IMR-90 (cell line): ENCODE measurements around the gene SHC1. TPM values are rescaled to one million over a fixed set of nuclear protein-coding genes. Genes with fewer than 3 reads are reported as not detected.

Experiments
- ATAC-seq: fragments of 200-7000 bp; cut with Tn5 transposase; 2 replicates; pipeline ENCODE4 v1.9.1; 2020; ENCODE audit warnings: low read depth, mild to moderate bottlenecking, moderate library complexity
- BruUV-seq: library from RNA; stranded (reverse); fragments of 400-500 nt; replicated peaks from 2 replicates; lab custom pipeline; 2021; lab: Mats Ljungman, UMichigan
- CTCF ChIA-PET: fragments of 300-600 bp; formaldehyde crosslinking; extraction: SDS; loops from one replicate; lab custom pipeline; 2021; ENCODE audit warnings: antibody characterized with exemption; lab: Yijun Ruan, JAX
- POLR2A ChIA-PET: fragments of 300-600 bp; sonication (Branson Sonifier 250); formaldehyde crosslinking; loops from one replicate; lab custom pipeline; 2022; ENCODE audit warnings: antibody characterized with exemption; ENCODE audit not compliant: unreplicated experiment; lab: Charles Lee
- DNase-seq: peaks from one replicate; pipeline ENCODE4 v3.0.0; 2013
- H2AFZ ChIP-seq: replicated peaks from 2 replicates; pipeline ENCODE3; 2013; ENCODE audit warnings: low read length, mild to moderate bottlenecking; ENCODE audit not compliant: poor library complexity
- H2AK5ac ChIP-seq: 2 replicates; pipeline ENCODE4 v1.6.1; 2013; ENCODE audit warnings: low read depth, low read length, inconsistent platforms
- H2AK9ac ChIP-seq: replicated peaks from 2 replicates; pipeline ENCODE3; 2013; ENCODE audit warnings: mild to moderate bottlenecking, low read depth, low read length, moderate library complexity; ENCODE audit not compliant: poor library complexity
- H2BK120ac ChIP-seq: 2 replicates; pipeline ENCODE4 v1.6.1; 2013; ENCODE audit warnings: low read depth, low read length, inconsistent platforms
- H2BK15ac ChIP-seq: 3 replicates; pipeline ENCODE4 v1.6.1; 2013; ENCODE audit warnings: low read depth, low read length, inconsistent platforms
- H2BK20ac ChIP-seq: 2 replicates; pipeline ENCODE4 v1.6.1; 2013; ENCODE audit warnings: low read depth, mild to moderate bottlenecking, inconsistent platforms, low read length, moderate library complexity
- H2BK5ac ChIP-seq: 2 replicates; pipeline ENCODE4 v1.6.1; 2013; ENCODE audit warnings: mild to moderate bottlenecking, low read depth, low read length, inconsistent platforms; ENCODE audit not compliant: poor library complexity, severe bottlenecking
- H3K14ac ChIP-seq: replicated peaks from 2 replicates; pipeline ENCODE4 v1.6.1; 2013; ENCODE audit warnings: low read depth, low read length, inconsistent platforms
- H3K18ac ChIP-seq: 2 replicates; pipeline ENCODE4 v1.6.1; 2013; ENCODE audit warnings: low read depth, low read length, control low read depth
- H3K23ac ChIP-seq: 2 replicates; pipeline ENCODE4 v1.6.1; 2013; ENCODE audit warnings: low read depth, low read length, inconsistent platforms
- H3K27ac ChIP-seq: 2 replicates; pipeline ENCODE4 v1.5.1; 2013; ENCODE audit warnings: mild to moderate bottlenecking, control low read depth, low read length; ENCODE audit not compliant: insufficient read depth
- H3K27me3 ChIP-seq: 2 replicates; pipeline ENCODE4 v1.6.1; 2013; ENCODE audit warnings: low read length; ENCODE audit not compliant: control insufficient read depth, insufficient read depth
- H3K36me3 ChIP-seq: 2 replicates; pipeline ENCODE4 v1.6.1; 2013; ENCODE audit warnings: low read length, mixed read lengths; ENCODE audit not compliant: control insufficient read depth, insufficient read depth
- H3K4ac ChIP-seq: 2 replicates; pipeline ENCODE4 v1.6.1; 2013; ENCODE audit warnings: low read depth, low read length, inconsistent platforms
- H3K4me1 ChIP-seq: 2 replicates; pipeline ENCODE4 v1.6.1; 2013; ENCODE audit warnings: low read length, mixed read lengths; ENCODE audit not compliant: control insufficient read depth, insufficient read depth
- H3K4me2 ChIP-seq: 2 replicates; pipeline ENCODE4 v1.6.1; 2013; ENCODE audit warnings: low read depth, mild to moderate bottlenecking, control low read depth, low read length, moderate library complexity
- H3K4me3 ChIP-seq: 2 replicates; pipeline ENCODE4 v1.5.1; 2013; ENCODE audit warnings: low read depth, mild to moderate bottlenecking, control low read depth, low read length, moderate library complexity; ENCODE audit not compliant: insufficient read depth
- H3K56ac ChIP-seq: 2 replicates; pipeline ENCODE4 v1.6.1; 2013; ENCODE audit warnings: low read length, inconsistent platforms; ENCODE audit not compliant: insufficient read depth; ENCODE audit errors: extremely low read depth
- H3K79me1 ChIP-seq, 2 experiments: 2 replicates each; pipeline ENCODE4 v1.6.1; 2013; ENCODE audit warnings: low read length in 2 of 2, inconsistent platforms in 1 of 2, low read depth in 1 of 2
- H3K9ac ChIP-seq: 2 replicates; pipeline ENCODE4 v1.6.1; 2013; ENCODE audit warnings: low read depth, low read length, control low read depth
- H3K9me1 ChIP-seq: 2 replicates; pipeline ENCODE4 v1.6.1; 2013; ENCODE audit warnings: low read length, inconsistent platforms; ENCODE audit not compliant: insufficient read depth
- H3K9me3 ChIP-seq: 2 replicates; pipeline ENCODE4 v1.6.1; 2013; ENCODE audit warnings: low read length; ENCODE audit not compliant: control insufficient read depth, insufficient read depth
- H4K20me1 ChIP-seq: 2 replicates; pipeline ENCODE4 v1.6.1; 2013; ENCODE audit warnings: low read length, inconsistent platforms; ENCODE audit not compliant: insufficient read depth
- H4K5ac ChIP-seq: 2 replicates; pipeline ENCODE4 v1.6.1; 2013; ENCODE audit warnings: mild to moderate bottlenecking, low read depth, low read length, control low read depth
- H4K8ac ChIP-seq, 2 experiments: 2 replicates each; pipeline ENCODE4 v1.6.1; 2013; ENCODE audit warnings: low read depth in 2 of 2, low read length in 2 of 2, control low read depth in 1 of 2, inconsistent platforms in 1 of 2
- H4K91ac ChIP-seq: 2 replicates; pipeline ENCODE4 v1.6.1; 2013; ENCODE audit warnings: low read depth, low read length, inconsistent platforms; ENCODE audit not compliant: insufficient read depth
- BHLHE40 ChIP-seq: fragments of 150-350 bp; IDR thresholded peaks from 2 replicates; pipeline ENCODE4 v1.6.1; 2016; ENCODE audit warnings: mild to moderate bottlenecking, low read depth, low read length
- NFE2L2 ChIP-seq: fragments of 150-350 bp; IDR thresholded peaks from 2 replicates; pipeline ENCODE4 v1.6.1; 2016; ENCODE audit warnings: low read depth, mild to moderate bottlenecking, low read length
- RCOR1 ChIP-seq: IDR thresholded peaks from 2 replicates; pipeline ENCODE4 v1.6.1; 2012; ENCODE audit warnings: mild to moderate bottlenecking, low read length, improper control_type of control experiment; ENCODE audit not compliant: insufficient replicate concordance
- RFX5 ChIP-seq: IDR thresholded peaks from 2 replicates; pipeline ENCODE4 v1.8.0; 2012; ENCODE audit warnings: low read depth, mild to moderate bottlenecking, low read length, moderate library complexity
- WGBS, 2 experiments: methylation state at CpG; one replicate each; pipeline versions ENCODE4 v1.1.5 to v1.1.7; 2013; ENCODE audit warnings: missing lambda C conversion rate in 2 of 2; ENCODE audit not compliant: insufficient read length in 1 of 2; ENCODE audit errors: extremely low coverage in 2 of 2; 5-methylcytosine and 5-hydroxymethylcytosine counted together
- dilution Hi-C: fragments of 300-500 bp; cut with HindIII; formaldehyde crosslinking; loops from one replicate; pipeline ENCODE4 v1.14.3; 2018; ENCODE audit warnings: low sequenced_read_pairs; ENCODE audit not compliant: unreplicated experiment
- in situ Hi-C: fragments of 300-500 bp; cut with MboI; formaldehyde crosslinking; loops from 3 replicates; pipeline ENCODE4 v1.14.3; 2019; ENCODE audit warnings: low sequenced_read_pairs, inconsistent platforms, mixed read lengths
- intact Hi-C: fragments of 100-400 bp; cut with micrococcal nuclease; formaldehyde crosslinking; loops from 2 replicates; pipeline ENCODE4 v1.10.0; 2022
- polyA plus RNA-seq, 3 experiments: library from polyadenylated mRNA; depleted of rRNA; stranded (reverse); fragments of >200 nt; gene quantifications; 2 replicates each; pipeline ENCODE4 v1.2.3, GENCODE V29; 2012; ENCODE audit warnings: low replicate concordance in 1 of 3
- total RNA-seq: library from RNA; depleted of rRNA; stranded (reverse); fragments of >200 nt; gene quantifications from 2 replicates; pipeline ENCODE4 v1.2.3, GENCODE V29; 2012

SHC1 gene
- total and polyA plus RNA-seq, 2 of the 4 experiments (the other 2 are of a cell fraction), result 352 to 355 TPM

DNA sequence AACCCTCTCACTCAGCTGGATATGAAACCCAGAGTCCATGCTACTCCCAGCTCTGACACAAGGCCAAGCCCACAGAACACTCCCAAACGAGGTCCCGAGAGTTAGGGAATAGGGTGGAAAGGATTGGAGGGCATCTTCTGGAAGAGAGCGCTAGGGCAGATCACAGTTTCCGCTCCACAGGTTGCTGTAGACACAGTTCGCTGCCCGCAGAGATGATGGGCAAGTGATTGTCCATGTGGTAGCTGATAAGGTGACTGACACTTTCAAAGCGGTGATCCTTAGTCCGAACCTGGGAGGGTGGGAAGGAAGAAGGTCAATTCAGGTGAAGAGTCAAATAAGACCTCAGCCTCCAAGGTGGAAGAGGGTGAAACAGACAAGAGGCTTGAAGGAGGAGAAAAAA is 6.9 kb downstream of the SHC1 start:
- no peak for DNase-seq
- Histone ChIP-seq H2BK20ac (no peak overlapping the region), H4K5ac (no peak overlapping the region), H3K9ac (no peak overlapping the region), H3K27me3 (no peaks in the 10 kb centered on the region), H2AK5ac (peak overlapping the region; percentile 20; the same call in 1 of the 2 replicates), H3K9me1 (no peaks in the 10 kb centered on the region), H3K36me3 (peaks cover 63% of the 10 kb centered on the region), H3K56ac (no peak overlapping the region), H3K14ac (no peak overlapping the region), H4K8ac (no peak overlapping the region), H3K4me2 (no peak overlapping the region), H3K4me1 (peaks cover 12% of the 10 kb centered on the region), H2BK15ac (no peak overlapping the region), H3K4me3 (no peak overlapping the region), H4K20me1 (peaks cover 39% of the 10 kb centered on the region), H2BK5ac (no peak overlapping the region), H3K23ac (peak overlapping the region; percentile 61), H3K4ac (no peak overlapping the region), H2AK9ac (no peak overlapping the region), H2AFZ (no peak overlapping the region), H4K91ac (no peak overlapping the region), H3K18ac (no peak overlapping the region), H3K79me1 (peaks cover 30 to 75% of the 10 kb centered on the region in 2 experiments), H3K27ac (no peak overlapping the region), H3K9me3 (no peaks in the 10 kb centered on the region), H2BK120ac (no peak overlapping the region)
- CTCF ChIA-PET, result interaction anchor here (1.1 kb wide), 1 partner anchor 8 kb away, joined by 3 read pairs; the partner anchor contains the start of gene PBXIP1
- POLR2A ChIA-PET, result no interaction called here
- 40% methylated on average over 1 of the region's 8 CpGs; no CpG with 5 or more reads in 1 of the 2 experiments for WGBS, 2 experiments
- in situ Hi-C loops, result no loop called here
- no peak for ATAC-seq
- dilution Hi-C loops, result no loop called here
- intact Hi-C loops, result no loop called here
- no peak for TF ChIP-seq RCOR1
- no peak for TF ChIP-seq BHLHE40
- no peak for TF ChIP-seq RFX5
- TF ChIP-seq NFE2L2, result no peak
- no TSS peak for BruUV-seq
